Pancreas (tissue), 10 donors: Measurements from ENCODE around the gene CRISPLD2. TPM values are rescaled to one million over a fixed set of nuclear protein-coding genes. Genes with fewer than 3 reads are reported as not detected.

Experiments
- ATAC-seq, 4 donors: fragments of 200-7000 bp; cut with Tn5 transposase; one replicate each; pipeline versions ENCODE4 v1.8.0 to v1.9.1; 2020; ENCODE audit warnings: mild to moderate bottlenecking in 4 of 4, moderate library complexity in 4 of 4
- DNase-seq, 6 donors: peaks; one replicate each; pipeline ENCODE4 v3.0.0-alpha.2; 2020
- FAIRE-seq: peaks from 2 replicates; lab custom pipeline; 2012; peaks lifted over from hg19 to GRCh38; lab: Jason Lieb, UNC
- H3K27ac ChIP-seq, 4 donors: fragments of 200-600 bp; sonication (generic); 1 replicate in 3 of 4; 2 replicates in 1 of 4; pipeline versions ENCODE4 v1.5.0 to v1.8.0; 2020
- H3K27me3 ChIP-seq, 4 donors: fragments of 200-600 bp; one replicate each; pipeline ENCODE4 v1.8.0; 2021
- H3K36me3 ChIP-seq, 3 donors: fragments of 200-600 bp; sonication (generic) in 1 of 3; one replicate each; pipeline versions ENCODE4 v1.5.0 to v1.8.0; 2020 to 2021
- H3K4me1 ChIP-seq, 3 donors: fragments of 200-600 bp; one replicate each; pipeline ENCODE4 v1.8.0; 2021
- H3K4me3 ChIP-seq, 4 donors: fragments of 200-600 bp; sonication (generic) in 2 of 4; one replicate each; pipeline versions ENCODE4 v1.5.0 to v1.8.0; 2020 to 2021
- H3K9me3 ChIP-seq, 4 donors: fragments of 200-600 bp; one replicate each; pipeline ENCODE4 v1.8.0; 2021
- WGBS, 2 donors: extraction: QIAGEN DNeasy Blood & Tissue Kit; methylation state at CpG; one replicate each; pipeline ENCODE4 v1.1.7; 2013; 5-methylcytosine and 5-hydroxymethylcytosine counted together
- intact Hi-C, 3 donors: fragments of 100-400 bp; cut with DNase I; formaldehyde crosslinking; loops; one replicate each; pipeline versions ENCODE4 v1.11.1 to v1.14.2; 2022
- polyA plus RNA-seq, 2 donors: library from polyadenylated mRNA; stranded (reverse); fragments of 200-250 nt; gene quantifications; one replicate each; pipeline ENCODE4 v1.2.3, GENCODE V29; 2013
- total RNA-seq, 6 donors: library from RNA; stranded (reverse); fragmentation: NEBNext Ultra II Directional in 4 of 6; extraction: Animal tissue kit (Norgen Biotek cat#: 25700) in 4 of 6; gene quantifications; one replicate each; pipeline versions ENCODE4 v1.2.1 to v1.2.4, GENCODE V29; 2021 to 2023
- TF ChIP-seq, protein P1 (sequence below), 4 donors: fragments of 200-600 bp; sonication (generic) in 3 of 4; IDR thresholded peaks; one replicate each; pipeline versions ENCODE4 v1.5.0 to v1.8.0; 2021; ENCODE audit warnings: antibody characterized with exemption in 4 of 4
- donor health status: healthy with polysubstance abuse.
- donor health status: DM: no; HTN: no; CAD: no; lungs with moderate emphysema.
- donor health status: DM: no; HTN: no; CAD: no.
- donor health status: control.
- donor health status: control.
- donor health status: Bipolar disorder and iron deficiency.
- donor health status: DM: yes; HTN: yes; CAD: no.
- donor health status: DM: no; HTN: no; CAD: no.
- donor health status: DM: no; HTN: no; CAD: no.
- donor health status: DM: yes; HTN: yes; CAD: no.

CRISPLD2 gene
- total and polyA plus RNA-seq, 8 donors, result 4.1 to 40.2 (median 14.1) TPM

GRCh38 chr16:84810518-84811273 is 9.1 kb upstream of the CRISPLD2 start:
- Histone ChIP-seq H3K4me1 (no peaks in the 10 kb centered on the region), H3K4me3 (no peak overlapping the region), H3K9me3 (no peaks in the 10 kb centered on the region), H3K27me3 (no peaks in the 10 kb centered on the region), H3K36me3 (no peaks in the 10 kb centered on the region), H3K27ac (peak overlapping the region in 1 of 4 donors; percentile 17)
- peak in 3 of 4 donors; percentile 14 to 53 (median 29) for ATAC-seq
- TF ChIP-seq, protein P1, sequence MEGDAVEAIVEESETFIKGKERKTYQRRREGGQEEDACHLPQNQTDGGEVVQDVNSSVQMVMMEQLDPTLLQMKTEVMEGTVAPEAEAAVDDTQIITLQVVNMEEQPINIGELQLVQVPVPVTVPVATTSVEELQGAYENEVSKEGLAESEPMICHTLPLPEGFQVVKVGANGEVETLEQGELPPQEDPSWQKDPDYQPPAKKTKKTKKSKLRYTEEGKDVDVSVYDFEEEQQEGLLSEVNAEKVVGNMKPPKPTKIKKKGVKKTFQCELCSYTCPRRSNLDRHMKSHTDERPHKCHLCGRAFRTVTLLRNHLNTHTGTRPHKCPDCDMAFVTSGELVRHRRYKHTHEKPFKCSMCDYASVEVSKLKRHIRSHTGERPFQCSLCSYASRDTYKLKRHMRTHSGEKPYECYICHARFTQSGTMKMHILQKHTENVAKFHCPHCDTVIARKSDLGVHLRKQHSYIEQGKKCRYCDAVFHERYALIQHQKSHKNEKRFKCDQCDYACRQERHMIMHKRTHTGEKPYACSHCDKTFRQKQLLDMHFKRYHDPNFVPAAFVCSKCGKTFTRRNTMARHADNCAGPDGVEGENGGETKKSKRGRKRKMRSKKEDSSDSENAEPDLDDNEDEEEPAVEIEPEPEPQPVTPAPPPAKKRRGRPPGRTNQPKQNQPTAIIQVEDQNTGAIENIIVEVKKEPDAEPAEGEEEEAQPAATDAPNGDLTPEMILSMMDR (IDR thresholded peaks at IDR 0.05), result no peak
- 68 to 82% methylated on average over 17 of the region's 17 CpGs for WGBS, 2 donors
- FAIRE-seq, result no peak
- DNase-seq, result peak in 1 of 6 donors; percentile 25
- intact Hi-C loops, result no loop called here

GRCh38 chr16:84811529-84811928 is 8.3 kb upstream of the CRISPLD2 start:
- intact Hi-C loops, result no loop called here
- DNase-seq, result no peak
- FAIRE-seq, result no peak
- H3K27ac ChIP-seq, result no peak overlapping the region
- no peak for ATAC-seq
- no peaks in the 10 kb centered on the region for H3K9me3 ChIP-seq
- H3K4me1 ChIP-seq, result no peaks in the 10 kb centered on the region
- H3K4me3 ChIP-seq, result no peak overlapping the region
- TF ChIP-seq, protein P1 (IDR thresholded peaks at IDR 0.05), result no peak
- H3K36me3 ChIP-seq, result no peaks in the 10 kb centered on the region
- H3K27me3 ChIP-seq, result no peaks in the 10 kb centered on the region
- 91 to 96% methylated on average over 2 of the region's 2 CpGs for WGBS, 2 donors

DNA sequence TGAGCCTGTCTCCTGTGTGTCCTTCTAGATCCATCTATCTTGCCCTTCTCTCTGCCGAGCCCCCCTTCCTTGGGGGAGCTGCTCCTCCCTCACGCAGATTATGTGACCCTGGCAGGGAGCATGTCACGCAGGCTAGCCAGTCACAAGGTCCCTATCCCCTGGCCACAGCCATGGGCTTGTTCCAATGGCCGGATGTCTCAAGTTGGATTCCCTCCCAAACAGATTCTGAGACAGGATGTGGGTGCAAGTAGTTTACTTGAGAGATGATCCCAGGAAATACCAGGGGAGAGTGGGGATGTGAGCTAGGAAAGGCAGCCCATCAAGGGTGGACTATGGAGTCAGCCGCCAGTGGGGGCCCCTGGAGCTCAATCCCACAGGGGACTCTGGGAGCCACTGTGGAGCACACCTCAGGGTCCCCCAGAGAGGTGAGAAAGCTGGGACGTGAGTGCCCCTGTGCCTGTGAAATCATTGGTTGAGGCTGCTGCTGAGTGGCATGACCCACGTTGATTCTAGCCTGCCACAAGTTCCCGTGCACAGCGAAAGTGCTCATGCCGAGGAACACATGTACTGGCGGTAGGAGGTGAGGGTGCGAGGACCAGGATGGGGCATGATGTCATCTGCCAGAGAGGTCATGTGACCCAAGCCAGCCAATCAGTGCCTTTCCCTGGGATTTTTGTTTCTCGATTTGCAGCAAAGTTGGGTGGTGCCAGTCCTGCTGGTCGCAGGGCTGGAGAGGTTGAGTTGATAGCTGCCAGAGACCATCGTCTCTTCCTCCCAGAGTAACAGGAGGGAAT is 6.4 kb upstream of the CRISPLD2 start:
- FAIRE-seq, result no peak
- 57 to 63% methylated on average over 15 of the region's 15 CpGs for WGBS, 2 donors
- ATAC-seq, result no peak

GRCh38 chr16:84815462-84815861 is 4.3 kb upstream of the CRISPLD2 start:
- H3K27me3 ChIP-seq, result no peaks in the 10 kb centered on the region
- FAIRE-seq (no peak), ATAC-seq (no peak), DNase-seq (no peak)
- TF ChIP-seq, protein P1 (IDR thresholded peaks at IDR 0.05), result no peak
- intact Hi-C loops, result no loop called here
- H3K4me3 ChIP-seq, result no peak overlapping the region
- WGBS, 2 donors, result 56 to 80% methylated on average over 7 of the region's 7 CpGs
- no peak overlapping the region for H3K27ac ChIP-seq
- no peaks in the 10 kb centered on the region for H3K4me1 ChIP-seq
- no peaks in the 10 kb centered on the region for H3K9me3 ChIP-seq
- H3K36me3 ChIP-seq, result no peaks in the 10 kb centered on the region

More for the DNA sequence above, 6.4 kb upstream of the CRISPLD2 start:
- no peak for DNase-seq
- Histone ChIP-seq H3K9me3 (no peaks in the 10 kb centered on the region), H3K27me3 (no peaks in the 10 kb centered on the region), H3K27ac (no peak overlapping the region), H3K36me3 (no peaks in the 10 kb centered on the region), H3K4me3 (no peak overlapping the region), H3K4me1 (no peaks in the 10 kb centered on the region)
- TF ChIP-seq, protein P1 (IDR thresholded peaks at IDR 0.05), result no peak
- intact Hi-C loops, result no loop called here
